MM.1S (cell line): ENCODE results near the gene BHMT2.

Experiments
- CTCF ChIP-seq: fragments of 300-600 bp; sonication (generic); IDR thresholded peaks from 2 replicates; pipeline ENCODE4 v1.5.1; 2016; ENCODE audit warnings: antibody characterized with exemption, low read length, mixed read lengths
- EZH2 ChIP-seq: fragments of 300-600 bp; sonication (generic); optimal IDR thresholded peaks from 2 replicates; pipeline ENCODE3; 2017; ENCODE audit warnings: low read depth, mild to moderate bottlenecking, antibody characterized with exemption, low read length, mixed read lengths
- EZH2phosphoT487 ChIP-seq: fragments of 300-600 bp; sonication (generic); IDR thresholded peaks from 2 replicates; pipeline ENCODE4 v1.6.1; 2018; ENCODE audit warnings: antibody characterized with exemption, low read length

GRCh38 chr5:79035237-79035636 is 34.3 kb upstream of the BHMT2 start:
- TF ChIP-seq EZH2: no peak
- TF ChIP-seq CTCF: no peak
- no peak for TF ChIP-seq EZH2phosphoT487
